ENCODE measurements around the gene FYCO1. TPM values are rescaled to one million over a fixed set of nuclear protein-coding genes. Genes with fewer than 3 reads are reported as not detected.

Gene FYCO1
- total RNA-seq, 1 donor from 2014 or later = 16.5 TPM

DNA sequence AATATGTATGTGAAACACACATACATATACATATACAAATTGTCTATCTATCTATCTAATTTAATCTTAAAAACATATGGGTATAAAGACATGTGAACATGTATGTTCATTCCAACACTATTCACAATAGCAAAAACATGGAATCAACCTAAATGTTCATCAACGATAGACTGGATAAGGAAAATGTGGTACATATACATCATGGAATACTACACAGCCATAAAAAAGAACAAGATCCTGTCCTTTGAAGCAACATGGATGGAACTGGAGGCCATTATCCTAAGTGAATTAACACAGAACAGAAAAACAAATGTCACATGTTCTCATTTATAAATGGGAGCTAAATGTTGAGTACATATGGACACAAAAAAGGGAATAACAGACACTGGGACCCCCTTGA, 103.5 kb downstream of the FYCO1 start:
- H3K27me3 Mint-ChIP-seq = peaks cover 60% of the 10 kb centered on the region
- H3K36me3 Mint-ChIP-seq (ENCODE audit: low read depth) = no peaks in the 10 kb centered on the region
- H3K27ac Mint-ChIP-seq = no peak overlapping the region
- H3K4me1 Mint-ChIP-seq = peaks cover 9% of the 10 kb centered on the region
- no peak overlapping the region for H3K4me3 Mint-ChIP-seq
- H3K9me3 Mint-ChIP-seq = no peaks in the 10 kb centered on the region
- no peak for DNase-seq
- intact Hi-C loops (cut with micrococcal nuclease) = no loop called here

GRCh38 chr3:45890405-45890804, 105.2 kb downstream of the FYCO1 start:
- intact Hi-C loops (cut with micrococcal nuclease) = no loop called here
- Mint-ChIP-seq H3K27ac (no peak overlapping the region), H3K36me3 (ENCODE audit: low read depth) (no peaks in the 10 kb centered on the region), H3K4me3 (no peak overlapping the region), H3K9me3 (no peaks in the 10 kb centered on the region), H3K27me3 (peaks cover 63% of the 10 kb centered on the region), H3K4me1 (peaks cover 12% of the 10 kb centered on the region)
- no peak for DNase-seq

GRCh38 chr3:45889337-45889736, 106.3 kb downstream of the FYCO1 start:
- Mint-ChIP-seq H3K27ac (no peak overlapping the region), H3K4me1 (peaks cover 13% of the 10 kb centered on the region), H3K9me3 (no peaks in the 10 kb centered on the region), H3K27me3 (peaks cover 63% of the 10 kb centered on the region), H3K36me3 (ENCODE audit: low read depth) (no peaks in the 10 kb centered on the region), H3K4me3 (no peak overlapping the region)
- DNase-seq = no peak
- intact Hi-C loops (cut with micrococcal nuclease) = no loop called here

- no peaks in the 10 kb centered on the region for H3K36me3 Mint-ChIP-seq (ENCODE audit: low read depth)
- intact Hi-C loops (cut with micrococcal nuclease) = no loop called here
- no peak overlapping the region for H3K4me3 Mint-ChIP-seq
- peaks cover 9% of the 10 kb centered on the region for H3K4me1 Mint-ChIP-seq
- no peak overlapping the region for H3K27ac Mint-ChIP-seq
- DNase-seq = no peak
- peaks cover 62% of the 10 kb centered on the region for H3K27me3 Mint-ChIP-seq
- no peaks in the 10 kb centered on the region for H3K9me3 Mint-ChIP-seq
Observed at GRCh38 chr3:45887759-45888511, 107.7 kb downstream of the FYCO1 start.

- no peak overlapping the region for H3K4me3 Mint-ChIP-seq
- DNase-seq = no peak
- peaks cover 9% of the 10 kb centered on the region for H3K4me1 Mint-ChIP-seq
- intact Hi-C loops (cut with micrococcal nuclease) = no loop called here
- H3K27me3 Mint-ChIP-seq = peaks cover 58% of the 10 kb centered on the region
- no peaks in the 10 kb centered on the region for H3K36me3 Mint-ChIP-seq (ENCODE audit: low read depth)
- no peaks in the 10 kb centered on the region for H3K9me3 Mint-ChIP-seq
- H3K27ac Mint-ChIP-seq = no peak overlapping the region
Observed at GRCh38 chr3:45887285-45887684, 108.3 kb downstream of the FYCO1 start.

- intact Hi-C loops (cut with micrococcal nuclease) = no loop called here
Observed at GRCh38 chr3:45885979-45886705, 109.5 kb downstream of the FYCO1 start, which contains the start of gene CCR9. CCR9 (plus strand) TSS chr3:45886543; CDS start chr3:45894934, 8,391 bp downstream.

DNA sequence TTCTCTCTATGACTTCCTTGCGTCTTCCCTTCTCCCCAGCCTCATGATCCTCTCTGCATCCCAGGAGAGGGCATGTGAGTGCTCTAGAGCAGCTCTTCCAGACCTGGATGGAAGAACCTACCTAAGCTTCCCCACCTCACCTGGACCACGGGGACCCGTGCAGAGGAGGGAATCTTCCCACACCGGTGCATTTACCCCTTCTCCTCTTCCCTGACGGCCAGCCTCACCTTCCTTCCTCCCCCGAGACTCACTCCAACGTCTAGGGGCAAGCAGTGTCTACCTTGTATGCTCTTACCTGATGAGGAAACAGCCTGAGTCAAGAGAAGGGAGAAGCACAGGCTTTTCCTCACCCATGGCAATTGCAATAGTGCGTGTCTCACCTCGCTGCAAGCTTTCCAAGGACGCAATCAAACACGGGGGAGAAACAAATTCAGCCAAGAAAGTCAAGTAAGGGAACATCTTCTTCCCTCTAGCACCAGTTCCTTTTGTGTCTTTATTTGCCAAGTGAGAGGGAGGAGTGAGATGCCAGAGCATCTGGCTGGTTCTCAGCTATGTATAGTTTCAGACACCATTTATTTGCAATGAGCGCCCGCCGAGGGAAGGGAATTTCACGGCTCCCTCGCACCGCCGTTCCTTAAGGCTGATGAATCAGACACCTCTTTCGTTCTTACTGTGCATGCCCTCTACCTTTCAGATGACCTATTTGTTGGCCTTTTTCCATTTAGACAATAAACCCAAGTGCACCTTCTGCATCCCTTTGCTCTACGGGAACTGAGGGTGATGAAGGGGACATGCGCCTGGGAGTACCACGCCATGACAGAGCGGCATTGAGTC, 111.0 kb downstream of the FYCO1 start:
- Mint-ChIP-seq H3K4me1 (peaks cover 18% of the 10 kb centered on the region), H3K4me3 (no peak overlapping the region), H3K9me3 (no peaks in the 10 kb centered on the region), H3K27ac (no peak overlapping the region), H3K27me3 (peaks cover 45% of the 10 kb centered on the region), H3K36me3 (ENCODE audit: low read depth) (no peaks in the 10 kb centered on the region)
- no peak for DNase-seq
- intact Hi-C loops (cut with micrococcal nuclease) = no loop called here

More at GRCh38 chr3:45885979-45886705, 109.5 kb downstream of the FYCO1 start, which contains the start of gene CCR9:
- Mint-ChIP-seq H3K36me3 (ENCODE audit: low read depth) (no peaks in the 10 kb centered on the region), H3K27me3 (peaks cover 54% of the 10 kb centered on the region), H3K4me1 (peaks cover 13% of the 10 kb centered on the region), H3K4me3 (no peak within 1 kb of the TSS), H3K9me3 (no peaks in the 10 kb centered on the region), H3K27ac (no peak within 1 kb of the TSS)
- DNase-seq = no peak

DNA sequence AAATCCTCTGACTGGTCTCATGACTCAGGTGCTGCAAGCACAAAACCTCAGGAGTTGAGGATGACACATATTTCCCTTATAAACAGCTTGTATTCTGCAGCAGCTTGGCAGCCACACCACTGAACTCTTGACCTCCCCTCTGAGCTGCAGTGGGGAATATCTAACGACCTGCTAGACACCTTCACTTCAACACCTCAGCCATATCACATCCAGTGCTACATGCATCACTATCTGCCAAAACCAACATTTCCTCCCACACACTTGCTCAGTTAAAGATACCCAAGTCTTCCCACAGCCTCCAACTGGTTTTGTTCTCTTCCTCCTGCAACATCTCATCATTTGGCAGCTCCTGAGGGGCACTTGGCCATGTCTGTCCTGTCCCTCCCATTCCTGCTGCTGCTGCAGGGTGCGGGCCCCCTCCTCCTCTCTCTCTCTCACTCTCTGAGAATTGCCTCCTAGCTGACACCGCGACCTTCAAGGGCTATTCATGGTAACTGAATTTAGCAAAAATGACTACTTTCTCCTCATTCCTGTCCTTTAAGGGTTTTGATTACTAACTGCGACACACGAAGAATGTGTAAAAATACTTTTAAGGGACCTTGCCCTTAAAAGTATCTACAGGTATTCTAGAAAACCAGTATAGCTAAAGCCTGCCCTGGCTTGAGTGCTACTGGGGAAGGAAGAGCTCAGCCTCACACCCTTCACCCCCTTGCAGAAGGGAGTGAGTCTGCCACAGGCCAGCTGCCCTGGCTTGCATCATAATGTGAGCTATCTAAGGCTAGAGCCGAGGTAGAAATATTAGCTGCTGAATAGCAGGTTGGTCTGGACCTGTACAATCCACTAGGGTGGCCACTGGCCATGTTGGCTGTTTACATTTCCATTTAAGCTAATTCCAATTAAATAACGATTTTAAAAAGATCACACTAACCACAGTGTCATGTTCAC, 114.3 kb downstream of the FYCO1 start:
- Mint-ChIP-seq H3K27ac (peak overlapping the region; percentile 17), H3K36me3 (ENCODE audit: low read depth) (no peaks in the 10 kb centered on the region), H3K4me3 (no peak overlapping the region), H3K9me3 (no peaks in the 10 kb centered on the region), H3K27me3 (peaks cover 45% of the 10 kb centered on the region), H3K4me1 (peaks cover 13% of the 10 kb centered on the region)
- intact Hi-C loops (cut with micrococcal nuclease) = loop anchor here (1.0 kb wide), 1 partner anchor 20 kb away; no protein-coding TSS in a partner anchor
- DNase-seq = peak; percentile 68

- H3K4me3 Mint-ChIP-seq = no peak overlapping the region
- no peaks in the 10 kb centered on the region for H3K36me3 Mint-ChIP-seq (ENCODE audit: low read depth)
- intact Hi-C loops (cut with micrococcal nuclease) = loop anchor here (1.0 kb wide), 1 partner anchor 19 kb away; no protein-coding TSS in a partner anchor
- peaks cover 13% of the 10 kb centered on the region for H3K4me1 Mint-ChIP-seq
- no peaks in the 10 kb centered on the region for H3K9me3 Mint-ChIP-seq
- no peak for DNase-seq
- no peak overlapping the region for H3K27ac Mint-ChIP-seq
- H3K27me3 Mint-ChIP-seq = peaks cover 44% of the 10 kb centered on the region
Observed at GRCh38 chr3:45880725-45881077, 114.9 kb downstream of the FYCO1 start.

DNA sequence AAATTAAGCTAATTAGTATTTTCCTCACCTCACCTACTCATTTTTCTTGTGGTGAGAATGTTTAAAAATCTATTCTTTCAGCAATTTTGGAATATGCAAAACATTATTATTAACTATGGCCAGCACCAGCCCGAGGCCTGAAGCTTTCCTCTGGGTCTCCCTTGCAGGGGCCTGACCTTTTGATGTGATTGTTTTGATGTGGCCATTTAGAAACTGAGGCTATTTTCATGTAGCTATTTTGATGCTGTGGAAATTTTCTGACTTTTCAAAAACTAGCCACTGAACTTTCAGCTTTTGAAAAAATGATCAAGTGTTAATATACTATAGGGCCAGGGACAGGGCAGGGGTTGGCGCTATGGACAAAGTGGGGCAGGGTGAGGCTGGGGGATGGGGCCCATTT, 117.5 kb downstream of the FYCO1 start:
- Mint-ChIP-seq H3K27me3 (peaks cover 46% of the 10 kb centered on the region), H3K9me3 (peaks cover 6% of the 10 kb centered on the region), H3K4me3 (no peak overlapping the region), H3K36me3 (ENCODE audit: low read depth) (no peaks in the 10 kb centered on the region), H3K27ac (no peak overlapping the region), H3K4me1 (peaks cover 11% of the 10 kb centered on the region)
- intact Hi-C loops (cut with micrococcal nuclease) = no loop called here
- no peak for DNase-seq

GRCh38 chr3:45874677-45875346, 120.8 kb downstream of the FYCO1 start:
- DNase-seq = no peak
- intact Hi-C loops (cut with micrococcal nuclease) = no loop called here
- peaks cover 6% of the 10 kb centered on the region for H3K9me3 Mint-ChIP-seq
- no peak overlapping the region for H3K27ac Mint-ChIP-seq
- peaks cover 7% of the 10 kb centered on the region for H3K4me1 Mint-ChIP-seq
- H3K27me3 Mint-ChIP-seq = peaks cover 63% of the 10 kb centered on the region
- H3K4me3 Mint-ChIP-seq = no peak overlapping the region
- no peaks in the 10 kb centered on the region for H3K36me3 Mint-ChIP-seq (ENCODE audit: low read depth)

- no peak for DNase-seq
- Mint-ChIP-seq H3K27me3 (peaks cover 68% of the 10 kb centered on the region), H3K36me3 (ENCODE audit: low read depth) (no peaks in the 10 kb centered on the region), H3K4me3 (no peak overlapping the region), H3K9me3 (peaks cover 6% of the 10 kb centered on the region), H3K4me1 (peaks cover 10% of the 10 kb centered on the region), H3K27ac (no peak overlapping the region)
- intact Hi-C loops (cut with micrococcal nuclease) = no loop called here
Observed at GRCh38 chr3:45873638-45874037, 122.0 kb downstream of the FYCO1 start.

Measured in activated CD4-positive, alpha-beta T cell treated with anti-CD3 and anti-CD28 coated beads, Interleukin-2, amount 10 ng/mL, durations not matched to agents 24 days and 14 days (primary cell).